HG03060 (cell line): Measurements from ENCODE around the gene SLC29A4.
"Not testable (repeated sequence)": the region's sequence is repeated elsewhere in the genome, so short reads cannot be mapped to it uniquely, and the experiment has no call there.

Source experiments
- ATAC-seq: cut with Tn5 transposase; IDR thresholded peaks from one replicate; pipeline ENCODE4 v1.9.1; 2021; ENCODE audit warnings: low read depth, moderate number of reproducible peaks; ENCODE audit not compliant: unreplicated experiment

SLC29A4 gene

GRCh38 chr7:5295039-5296014 lies 12.6 kb downstream of the SLC29A4 start:
- no peak for ATAC-seq

GRCh38 chr7:5296015-5296610 lies 13.4 kb downstream of the SLC29A4 start:
- ATAC-seq, result no peak

GRCh38 chr7:5296611-5297226 lies 14.0 kb downstream of the SLC29A4 start:
- no peak for ATAC-seq

DNA sequence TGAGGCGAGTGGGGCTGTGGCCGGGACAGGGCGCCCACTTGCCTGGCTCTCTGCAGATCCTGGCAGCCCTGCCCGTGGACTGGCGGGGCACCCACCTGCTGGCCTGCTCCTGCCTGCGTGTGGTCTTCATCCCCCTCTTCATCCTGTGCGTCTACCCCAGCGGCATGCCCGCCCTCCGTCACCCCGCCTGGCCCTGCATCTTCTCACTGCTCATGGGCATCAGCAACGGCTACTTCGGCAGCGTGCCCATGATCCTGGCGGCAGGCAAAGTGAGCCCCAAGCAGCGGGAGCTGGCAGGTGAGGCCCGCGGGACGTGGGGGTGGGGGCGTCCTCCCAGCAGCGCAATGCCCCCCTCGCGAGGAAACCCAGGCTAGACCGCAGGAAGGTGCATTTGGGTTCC lies 17.6 kb downstream of the SLC29A4 start:
- no peak for ATAC-seq

DNA sequence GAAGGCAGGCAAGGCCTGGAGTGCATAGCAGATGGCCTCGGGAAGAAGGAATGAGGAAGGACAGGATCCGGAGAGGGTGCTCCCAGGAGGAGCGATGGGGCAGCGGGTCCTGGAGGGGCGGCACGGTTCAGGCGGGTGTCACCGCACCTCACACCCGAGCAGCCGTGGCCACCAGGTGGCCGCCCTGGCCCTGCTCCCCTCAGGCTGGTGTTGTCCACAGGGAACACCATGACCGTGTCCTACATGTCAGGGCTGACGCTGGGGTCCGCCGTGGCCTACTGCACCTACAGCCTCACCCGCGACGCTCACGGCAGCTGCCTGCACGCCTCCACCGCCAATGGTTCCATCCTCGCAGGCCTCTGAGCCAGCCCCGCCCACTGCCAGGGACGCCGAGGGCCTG lies 19.8 kb downstream of the SLC29A4 start:
- no peak for ATAC-seq

GRCh38 chr7:5303061-5303460 lies 20.3 kb downstream of the SLC29A4 start:
- ATAC-seq, result no peak

DNA sequence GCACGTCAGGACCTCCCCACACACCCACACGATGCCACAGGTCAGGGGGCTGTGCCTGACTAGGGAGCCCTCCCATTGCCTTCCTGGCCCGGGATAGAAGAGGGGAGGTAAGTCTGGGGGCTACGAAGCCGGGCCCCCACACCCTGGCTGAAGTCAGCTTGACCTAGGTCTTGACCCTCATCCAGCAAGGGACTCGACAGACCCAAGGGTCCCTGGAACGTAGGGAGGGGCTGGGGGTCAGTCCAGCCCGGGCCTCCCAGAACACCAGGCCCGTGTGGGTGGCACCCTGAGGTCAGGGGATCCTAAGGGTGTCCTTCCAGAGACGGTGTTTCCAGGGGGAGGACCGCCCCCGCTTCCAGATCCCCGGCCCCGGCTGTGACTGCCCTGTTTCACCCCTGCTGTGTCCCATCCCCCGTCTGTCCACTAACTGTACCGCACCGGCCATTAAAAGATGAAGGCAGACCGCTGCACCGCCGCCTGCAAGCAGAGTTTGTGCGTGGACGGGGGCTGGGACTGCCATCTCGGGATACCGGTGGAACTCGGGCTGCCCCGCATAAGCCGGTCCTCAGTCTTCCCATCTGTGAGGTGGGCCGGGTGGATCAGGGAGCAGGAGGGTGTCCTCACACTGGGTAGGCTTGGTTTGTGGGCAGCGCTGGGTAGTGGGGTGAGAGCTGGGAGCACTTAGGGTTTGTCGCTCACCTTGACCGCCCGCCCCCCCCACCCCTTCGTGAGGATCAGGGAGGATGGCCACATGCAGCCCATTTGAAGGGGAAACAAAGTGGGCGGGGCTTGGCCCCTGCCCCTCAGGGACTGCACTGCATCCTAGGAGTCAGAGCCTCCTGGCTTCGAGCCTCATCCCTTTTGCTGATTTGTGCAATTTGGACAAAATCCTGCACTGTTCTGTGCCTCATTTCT lies 21.1 kb downstream of the SLC29A4 start:
- ATAC-seq, result no peak

- not testable (repeated sequence) for ATAC-seq
Measured at GRCh38 chr7:5305050-5305449, 22.3 kb downstream of the SLC29A4 start.

- not testable (repeated sequence) for ATAC-seq
Measured at GRCh38 chr7:5307221-5308142, 24.7 kb downstream of the SLC29A4 start.

GRCh38 chr7:5309146-5309545 lies 26.4 kb downstream of the SLC29A4 start:
- ATAC-seq, result no peak

GRCh38 chr7:5310822-5311405 lies 28.2 kb downstream of the SLC29A4 start:
- no peak for ATAC-seq

GRCh38 chr7:5312276-5313070 lies 29.7 kb downstream of the SLC29A4 start:
- not testable (repeated sequence) for ATAC-seq

DNA sequence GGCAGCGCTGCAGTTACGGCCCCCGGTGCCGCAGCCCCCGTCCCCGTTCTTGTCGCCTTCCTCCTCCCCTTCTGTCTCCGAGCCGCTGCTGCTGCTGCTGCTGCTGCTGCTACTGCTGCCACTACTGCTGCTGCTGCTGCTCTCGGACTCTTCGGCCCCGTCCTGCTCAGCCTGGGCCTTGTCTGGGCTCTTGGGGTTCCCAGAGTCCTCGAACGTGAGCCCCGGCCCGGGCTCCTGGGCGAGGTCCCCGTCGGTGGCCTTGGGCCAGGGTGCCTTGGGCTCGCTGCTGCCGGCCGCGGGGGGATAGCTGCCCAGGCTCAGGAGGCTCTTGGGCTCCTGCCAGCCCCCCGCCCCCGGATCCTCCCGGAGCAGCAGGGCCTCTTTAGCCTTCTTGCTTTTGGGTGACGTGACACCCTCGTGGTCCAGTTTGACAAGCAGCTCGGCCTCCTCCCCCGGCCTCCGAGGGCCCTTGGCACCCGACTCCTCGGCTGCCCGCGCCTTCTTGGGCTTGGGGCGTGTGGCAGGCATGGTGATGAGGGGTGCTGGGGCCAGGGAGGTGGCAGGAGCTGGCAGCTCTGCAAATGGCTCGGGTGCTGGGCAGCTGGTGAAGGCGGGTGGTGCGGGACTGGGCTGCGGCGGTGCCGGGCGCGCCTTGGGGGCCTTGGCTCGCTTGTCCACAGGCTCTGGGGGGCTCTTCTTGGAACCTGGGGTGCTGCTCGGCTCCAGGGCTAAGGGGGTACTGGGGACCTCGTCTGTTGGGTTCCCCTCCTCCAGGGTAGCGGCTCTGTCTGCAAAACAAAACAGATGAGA lies 30.5 kb downstream of the SLC29A4 start:
- not testable (repeated sequence) for ATAC-seq

- ATAC-seq, result no peak
Measured at GRCh38 chr7:5314864-5315263, 32.1 kb downstream of the SLC29A4 start.

- no peak for ATAC-seq
Measured at GRCh38 chr7:5315761-5316160, 33.0 kb downstream of the SLC29A4 start.

GRCh38 chr7:5318613-5319012 lies 35.9 kb downstream of the SLC29A4 start:
- ATAC-seq, result not testable (repeated sequence)

- no peak for ATAC-seq
Measured at GRCh38 chr7:5320391-5320790, 37.6 kb downstream of the SLC29A4 start.
